DND-41 (cell line): ENCODE results near the gene TLE1.

Source experiments
- ATAC-seq: fragments of 200-7000 bp; cut with Tn5 transposase; 3 replicates; pipeline ENCODE4 v1.9.1; 2021; ENCODE audit warnings: low read depth; ENCODE audit not compliant: insufficient read depth
- DNase-seq: peaks from one replicate; pipeline ENCODE4 v3.0.0-alpha.2; 2020
- H2AFZ ChIP-seq: 2 replicates; pipeline ENCODE4 v1.6.0; 2012; ENCODE audit warnings: low read depth, low read length
- H3K27ac ChIP-seq: 2 replicates; pipeline ENCODE4 v1.5.1; 2012; ENCODE audit warnings: low read length, inconsistent platforms
- H3K27me3 ChIP-seq: fragments of 200-600 bp; sonication (generic); 2 replicates; pipeline ENCODE4 v1.6.0; 2012; ENCODE audit warnings: low read length, mild to moderate bottlenecking, inconsistent platforms; ENCODE audit not compliant: insufficient read depth, poor library complexity
- H3K36me3 ChIP-seq: 2 replicates; pipeline ENCODE4 v1.5.1; 2012; ENCODE audit warnings: low read length, inconsistent platforms; ENCODE audit not compliant: insufficient read depth
- H3K4me1 ChIP-seq: 2 replicates; pipeline ENCODE4 v1.5.1; 2012; ENCODE audit warnings: mild to moderate bottlenecking, low read length; ENCODE audit not compliant: insufficient read depth
- H3K4me2 ChIP-seq: 2 replicates; pipeline ENCODE4 v1.6.0; 2012; ENCODE audit warnings: mild to moderate bottlenecking, moderate library complexity, low read length, inconsistent platforms; ENCODE audit not compliant: insufficient read depth
- H3K4me3 ChIP-seq, 2 experiments: fragments of 200-600 bp in 1 of 2; shearing (Covaris generic) in 1 of 2; 2 replicates each; pipeline ENCODE4 v1.5.1; 2012 to 2016; ENCODE audit warnings: inconsistent platforms in 2 of 2, low read length in 2 of 2, mild to moderate bottlenecking in 2 of 2, low read depth in 1 of 2, moderate library complexity in 1 of 2
- H3K79me2 ChIP-seq: 2 replicates; pipeline ENCODE4 v1.6.0; 2012; ENCODE audit warnings: low read length, inconsistent platforms; ENCODE audit not compliant: insufficient read depth
- H3K9ac ChIP-seq: 2 replicates; pipeline ENCODE4 v1.6.0; 2012; ENCODE audit warnings: low read depth, mild to moderate bottlenecking, inconsistent platforms, low read length, moderate library complexity
- H3K9me3 ChIP-seq: 2 replicates; pipeline ENCODE4 v1.5.1; 2012; ENCODE audit warnings: low read length, moderate library complexity, mild to moderate bottlenecking, inconsistent platforms; ENCODE audit not compliant: insufficient read depth, severe bottlenecking
- H4K20me1 ChIP-seq: 2 replicates; pipeline ENCODE4 v1.6.0; 2012; ENCODE audit warnings: low read length; ENCODE audit not compliant: insufficient read depth
- EZH2 ChIP-seq: IDR thresholded peaks from 3 replicates; pipeline ENCODE4 v1.6.1; 2012; ENCODE audit warnings: borderline replicate concordance, low read depth, mild to moderate bottlenecking, moderate library complexity, low read length, inconsistent platforms; ENCODE audit not compliant: severe bottlenecking
- TF ChIP-seq, protein P1 (sequence below): IDR thresholded peaks from 2 replicates; pipeline ENCODE4 v1.5.1; 2012; ENCODE audit warnings: borderline replicate concordance, low read length, moderate library complexity, mild to moderate bottlenecking; ENCODE audit not compliant: poor library complexity, severe bottlenecking; ENCODE audit errors: extremely low read depth

The TLE1 gene

DNA sequence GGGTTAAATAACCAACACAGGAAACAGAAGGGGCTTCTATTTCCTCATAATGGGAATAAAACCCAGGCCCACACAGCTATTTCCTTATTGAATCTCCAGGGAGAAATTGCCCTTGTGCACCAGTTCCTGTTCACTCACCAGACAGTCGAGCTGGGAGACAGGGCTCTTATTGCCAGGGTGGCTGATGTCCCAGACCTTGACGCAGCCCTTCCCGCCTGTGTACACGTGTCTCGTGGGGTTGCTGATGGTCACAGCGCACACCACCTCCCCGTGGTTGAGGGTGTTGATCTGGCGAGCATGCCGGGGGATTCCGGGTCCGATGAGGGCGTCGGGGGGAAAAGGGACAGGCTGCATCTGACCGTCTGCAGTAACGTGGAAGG lies 96.5 kb downstream of the TLE1 start:
- Histone ChIP-seq H3K27me3 (no peaks in the 10 kb centered on the region), H3K9me3 (no peaks in the 10 kb centered on the region), H2AFZ (no peak overlapping the region), H3K4me2 (no peak overlapping the region), H3K79me2 (no peaks in the 10 kb centered on the region), H3K4me3 (no peak overlapping the region), H3K36me3 (peaks cover 8% of the 10 kb centered on the region), H3K4me1 (peaks cover 22% of the 10 kb centered on the region), H4K20me1 (no peaks in the 10 kb centered on the region), H3K9ac (no peak overlapping the region), H3K27ac (no peak overlapping the region)
- DNase-seq: no peak
- TF ChIP-seq, protein P1, sequence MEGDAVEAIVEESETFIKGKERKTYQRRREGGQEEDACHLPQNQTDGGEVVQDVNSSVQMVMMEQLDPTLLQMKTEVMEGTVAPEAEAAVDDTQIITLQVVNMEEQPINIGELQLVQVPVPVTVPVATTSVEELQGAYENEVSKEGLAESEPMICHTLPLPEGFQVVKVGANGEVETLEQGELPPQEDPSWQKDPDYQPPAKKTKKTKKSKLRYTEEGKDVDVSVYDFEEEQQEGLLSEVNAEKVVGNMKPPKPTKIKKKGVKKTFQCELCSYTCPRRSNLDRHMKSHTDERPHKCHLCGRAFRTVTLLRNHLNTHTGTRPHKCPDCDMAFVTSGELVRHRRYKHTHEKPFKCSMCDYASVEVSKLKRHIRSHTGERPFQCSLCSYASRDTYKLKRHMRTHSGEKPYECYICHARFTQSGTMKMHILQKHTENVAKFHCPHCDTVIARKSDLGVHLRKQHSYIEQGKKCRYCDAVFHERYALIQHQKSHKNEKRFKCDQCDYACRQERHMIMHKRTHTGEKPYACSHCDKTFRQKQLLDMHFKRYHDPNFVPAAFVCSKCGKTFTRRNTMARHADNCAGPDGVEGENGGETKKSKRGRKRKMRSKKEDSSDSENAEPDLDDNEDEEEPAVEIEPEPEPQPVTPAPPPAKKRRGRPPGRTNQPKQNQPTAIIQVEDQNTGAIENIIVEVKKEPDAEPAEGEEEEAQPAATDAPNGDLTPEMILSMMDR: no peak
- TF ChIP-seq EZH2: no peak
- no peak for ATAC-seq

DNA sequence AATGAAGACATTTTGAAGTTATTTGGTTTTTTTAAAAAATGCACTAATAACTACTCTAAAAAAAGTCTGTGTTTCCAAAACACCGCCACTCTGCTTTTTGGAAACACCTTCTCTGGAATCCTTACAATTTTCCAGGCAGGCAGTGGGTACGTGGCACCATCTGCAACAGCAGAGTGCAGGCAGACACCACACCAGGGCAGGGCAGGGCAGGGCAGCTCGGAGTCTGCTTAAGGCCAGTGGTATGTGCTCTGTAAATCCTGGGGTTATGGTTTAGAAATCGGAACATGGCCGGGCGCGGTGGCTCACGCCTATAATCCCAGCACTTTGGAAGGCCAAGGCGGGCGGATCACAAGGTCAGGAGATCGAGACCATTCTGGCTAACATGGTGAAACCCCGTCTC lies 97.6 kb downstream of the TLE1 start:
- no peak overlapping the region for H3K27ac ChIP-seq
- no peak for DNase-seq

DNA sequence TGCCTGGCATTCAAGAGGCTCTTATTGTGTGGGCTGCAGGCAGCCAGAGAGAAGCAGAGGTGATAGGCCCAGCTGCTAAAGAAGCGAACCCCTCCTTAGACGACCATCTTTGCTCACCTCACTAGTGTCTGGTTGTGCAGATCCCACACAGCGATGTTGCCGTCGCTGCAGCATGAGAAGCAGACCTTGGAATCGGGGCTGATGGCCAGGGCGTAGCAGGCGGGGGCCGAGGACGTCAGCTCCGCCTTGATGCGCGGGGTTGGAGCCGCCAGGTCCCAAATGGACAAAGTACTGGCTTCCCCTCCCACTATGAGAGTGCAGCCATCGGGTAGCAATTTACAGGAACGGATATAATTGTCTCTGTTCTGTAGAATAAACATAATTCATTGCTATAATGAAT lies 98.7 kb downstream of the TLE1 start:
- TF ChIP-seq, protein P1: no peak
- TF ChIP-seq EZH2: no peak
- no peaks in the 10 kb centered on the region for H3K9me3 ChIP-seq
- H3K36me3 ChIP-seq: peaks cover 8% of the 10 kb centered on the region
- H3K9ac ChIP-seq: no peak overlapping the region
- no peaks in the 10 kb centered on the region for H3K79me2 ChIP-seq
- DNase-seq (no peak), ATAC-seq (no peak)
- H3K4me3 ChIP-seq: no peak overlapping the region
- H3K27me3 ChIP-seq: no peaks in the 10 kb centered on the region
- H3K4me2 ChIP-seq: no peak overlapping the region
- H2AFZ ChIP-seq: no peak overlapping the region
- no peak overlapping the region for H3K27ac ChIP-seq
- no peaks in the 10 kb centered on the region for H4K20me1 ChIP-seq
- H3K4me1 ChIP-seq: no peaks in the 10 kb centered on the region; the same call in 1 of the 2 replicates

More for the DNA sequence above, 97.6 kb downstream of the TLE1 start:
- Histone ChIP-seq H2AFZ (no peak overlapping the region), H4K20me1 (no peaks in the 10 kb centered on the region), H3K4me2 (no peak overlapping the region), H3K9me3 (no peaks in the 10 kb centered on the region), H3K4me3 (no peak overlapping the region), H3K27me3 (no peaks in the 10 kb centered on the region), H3K4me1 (peaks cover 11% of the 10 kb centered on the region), H3K9ac (no peak overlapping the region), H3K79me2 (no peaks in the 10 kb centered on the region), H3K36me3 (peaks cover 8% of the 10 kb centered on the region)
- TF ChIP-seq, protein P1: no peak
- TF ChIP-seq EZH2: no peak
- no peak for ATAC-seq

DNA sequence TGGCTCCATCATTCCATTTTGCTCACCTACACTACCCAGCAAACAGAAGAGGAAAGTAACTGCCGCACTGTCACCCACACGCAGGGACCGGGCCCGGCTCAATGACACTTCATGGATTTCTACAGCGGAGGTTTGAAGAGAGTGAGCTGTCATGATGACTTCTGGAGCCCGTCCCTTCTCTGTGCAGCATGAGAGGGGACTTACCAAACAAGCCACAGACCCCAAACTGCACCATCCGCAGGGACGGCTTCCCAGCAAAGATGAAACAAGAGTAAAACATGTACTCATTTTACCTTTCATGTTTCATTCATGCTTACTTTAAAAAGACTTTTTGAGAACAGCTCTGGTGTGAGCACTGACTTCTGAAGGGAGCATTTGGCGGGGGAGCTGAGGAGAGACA lies 99.5 kb downstream of the TLE1 start:
- Histone ChIP-seq H3K9ac (no peak overlapping the region), H4K20me1 (no peaks in the 10 kb centered on the region), H3K4me2 (no peak overlapping the region), H3K4me3 (no peak overlapping the region), H3K9me3 (no peaks in the 10 kb centered on the region), H3K27ac (no peak overlapping the region), H2AFZ (no peak overlapping the region), H3K4me1 (no peaks in the 10 kb centered on the region), H3K27me3 (no peaks in the 10 kb centered on the region), H3K36me3 (peaks cover 16% of the 10 kb centered on the region), H3K79me2 (no peaks in the 10 kb centered on the region)
- DNase-seq: no peak
- TF ChIP-seq, protein P1: no peak
- TF ChIP-seq EZH2: no peak
- no peak for ATAC-seq
